Activated naive CD8-positive, alpha-beta T cell treated with anti-CD3 and anti-CD28 coated beads, Interleukin-2, amount 50 U/mL, for 24 hours (primary cell): ENCODE measurements around the gene CC2D1B.
A peak's percentile ranks its signal among the peaks of the same experiment; 100 is the strongest.
"Not testable (repeated sequence)": the region's sequence is repeated elsewhere in the genome, so short reads cannot be mapped to it uniquely, and the experiment has no call there.

Experiments used
- ATAC-seq: fragments of 150-1000 bp; cut with Tn5 transposase; one replicate; pipeline ENCODE4 v1.10.0; 2021
- DNase-seq: peaks from one replicate; pipeline ENCODE4 v3.0.0; 2021
- H3K27ac Mint-ChIP-seq: one replicate; pipeline ENCODE4 v1.8.0; 2021; ENCODE audit warnings: mild to moderate bottlenecking, mixed read lengths
- H3K27me3 Mint-ChIP-seq: one replicate; pipeline ENCODE4 v1.8.0; 2021; ENCODE audit warnings: mixed read lengths
- H3K36me3 Mint-ChIP-seq: one replicate; pipeline ENCODE4 v1.8.0; 2021; ENCODE audit warnings: low read depth, mixed read lengths
- H3K4me1 Mint-ChIP-seq: one replicate; pipeline ENCODE4 v1.8.0; 2021; ENCODE audit warnings: mixed read lengths
- H3K4me3 Mint-ChIP-seq: one replicate; pipeline ENCODE4 v1.8.0; 2021; ENCODE audit warnings: mild to moderate bottlenecking, moderate library complexity, mixed read lengths
- H3K9me3 Mint-ChIP-seq: one replicate; pipeline ENCODE4 v1.8.0; 2021; ENCODE audit warnings: mixed read lengths

The CC2D1B gene, protein sequence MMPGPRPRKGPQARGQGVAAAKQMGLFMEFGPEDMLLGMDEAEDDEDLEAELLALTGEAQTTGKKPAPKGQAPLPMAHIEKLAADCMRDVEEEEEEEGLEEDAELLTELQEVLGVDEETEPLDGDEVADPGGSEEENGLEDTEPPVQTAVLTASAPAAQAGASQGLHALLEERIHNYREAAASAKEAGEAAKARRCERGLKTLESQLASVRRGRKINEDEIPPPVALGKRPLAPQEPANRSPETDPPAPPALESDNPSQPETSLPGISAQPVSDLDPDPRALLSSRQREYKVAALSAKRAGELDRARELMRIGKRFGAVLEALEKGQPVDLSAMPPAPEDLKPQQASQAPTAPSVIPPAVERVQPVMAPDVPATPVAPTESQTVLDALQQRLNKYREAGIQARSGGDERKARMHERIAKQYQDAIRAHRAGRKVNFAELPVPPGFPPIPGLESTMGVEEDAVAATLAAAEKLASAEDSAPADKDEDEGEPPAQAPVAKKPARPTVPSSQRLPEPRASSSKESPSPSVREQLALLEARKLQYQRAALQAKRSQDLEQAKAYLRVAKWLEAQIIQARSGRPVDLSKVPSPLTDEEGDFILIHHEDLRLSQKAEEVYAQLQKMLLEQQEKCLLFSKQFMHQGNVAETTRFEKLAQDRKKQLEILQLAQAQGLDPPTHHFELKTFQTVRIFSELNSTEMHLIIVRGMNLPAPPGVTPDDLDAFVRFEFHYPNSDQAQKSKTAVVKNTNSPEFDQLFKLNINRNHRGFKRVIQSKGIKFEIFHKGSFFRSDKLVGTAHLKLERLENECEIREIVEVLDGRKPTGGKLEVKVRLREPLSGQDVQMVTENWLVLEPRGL

DNA sequence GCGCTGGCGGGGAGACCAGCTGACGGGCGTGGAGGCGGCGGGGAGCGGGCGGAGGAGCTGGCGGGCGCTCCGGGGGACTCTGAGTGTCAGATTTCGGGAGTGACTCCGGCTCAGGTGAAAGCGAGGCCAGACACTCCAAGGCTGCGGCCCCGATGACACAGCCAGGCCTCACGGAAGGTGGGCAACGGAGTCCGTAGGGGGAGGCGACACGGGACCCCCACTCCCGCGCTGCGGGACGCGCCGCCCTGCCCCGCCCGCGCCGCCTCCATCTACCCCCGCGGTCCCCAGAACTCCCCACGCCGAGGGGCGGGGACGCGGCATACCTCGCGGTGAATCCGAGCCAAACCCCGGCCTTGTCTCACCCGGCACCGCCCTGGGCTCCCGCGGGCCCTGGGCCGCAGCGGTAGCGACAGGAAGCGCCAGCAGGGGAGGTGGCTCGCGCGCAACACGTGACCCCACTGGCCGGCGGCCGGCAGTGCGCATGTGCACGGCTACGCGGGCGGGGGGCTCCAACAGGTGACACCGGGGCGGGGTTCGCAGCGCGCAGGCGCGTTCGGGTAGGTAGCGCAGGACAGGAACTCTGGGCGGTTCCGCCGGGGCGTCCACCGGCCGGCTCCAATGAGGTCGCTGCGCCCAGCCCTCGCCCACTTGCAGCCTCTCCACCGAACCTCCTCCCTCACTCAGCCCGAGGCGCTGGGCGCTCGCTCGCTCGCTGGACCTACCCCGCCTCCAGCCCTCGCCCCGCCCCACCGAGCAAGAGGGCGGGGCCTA lies at the start of gene CC2D1B:
CC2D1B (minus strand) TSS at position 460 of the 771 bp plus-strand sequence. CDS start 1,585 bp downstream, outside the sequence.
- H3K27me3 Mint-ChIP-seq: no peaks in the 10 kb centered on the region
- peak; percentile 94 for ATAC-seq
- H3K9me3 Mint-ChIP-seq: no peaks in the 10 kb centered on the region
- H3K27ac Mint-ChIP-seq: peak within 1 kb of the TSS; percentile 98
- peaks cover 41% of the 10 kb centered on the region for H3K4me1 Mint-ChIP-seq
- peak within 1 kb of the TSS; percentile 97 for H3K4me3 Mint-ChIP-seq
- peaks cover 27% of the 10 kb centered on the region for H3K36me3 Mint-ChIP-seq
- peak; percentile 100 for DNase-seq

DNA sequence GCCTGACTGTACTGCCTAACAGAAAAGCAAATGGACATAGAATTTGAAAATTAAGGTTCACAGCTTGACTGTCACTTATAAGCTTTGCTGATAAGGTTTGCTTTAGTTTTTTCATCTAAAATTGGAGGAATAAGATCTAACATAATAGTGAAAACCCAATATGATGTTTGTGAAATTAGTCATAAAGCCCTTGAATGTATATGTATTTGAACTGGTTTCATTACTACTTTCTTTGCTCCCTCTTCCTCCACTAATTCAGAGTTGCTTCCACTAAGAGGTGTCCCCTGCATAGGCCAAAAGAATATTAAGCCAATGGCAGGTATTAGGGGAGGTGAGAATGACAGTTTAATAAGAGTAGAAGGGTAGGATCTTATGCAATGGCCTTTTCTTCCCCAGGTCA lies 48.9 kb upstream of the CC2D1B start:
- H3K4me3 Mint-ChIP-seq: no peak overlapping the region
- ATAC-seq (no peak), DNase-seq (no peak)
- H3K27ac Mint-ChIP-seq: no peak overlapping the region
- H3K4me1 Mint-ChIP-seq: peaks cover 4% of the 10 kb centered on the region
- H3K27me3 Mint-ChIP-seq: no peaks in the 10 kb centered on the region
- H3K36me3 Mint-ChIP-seq: peaks cover 66% of the 10 kb centered on the region
- no peaks in the 10 kb centered on the region for H3K9me3 Mint-ChIP-seq

DNA sequence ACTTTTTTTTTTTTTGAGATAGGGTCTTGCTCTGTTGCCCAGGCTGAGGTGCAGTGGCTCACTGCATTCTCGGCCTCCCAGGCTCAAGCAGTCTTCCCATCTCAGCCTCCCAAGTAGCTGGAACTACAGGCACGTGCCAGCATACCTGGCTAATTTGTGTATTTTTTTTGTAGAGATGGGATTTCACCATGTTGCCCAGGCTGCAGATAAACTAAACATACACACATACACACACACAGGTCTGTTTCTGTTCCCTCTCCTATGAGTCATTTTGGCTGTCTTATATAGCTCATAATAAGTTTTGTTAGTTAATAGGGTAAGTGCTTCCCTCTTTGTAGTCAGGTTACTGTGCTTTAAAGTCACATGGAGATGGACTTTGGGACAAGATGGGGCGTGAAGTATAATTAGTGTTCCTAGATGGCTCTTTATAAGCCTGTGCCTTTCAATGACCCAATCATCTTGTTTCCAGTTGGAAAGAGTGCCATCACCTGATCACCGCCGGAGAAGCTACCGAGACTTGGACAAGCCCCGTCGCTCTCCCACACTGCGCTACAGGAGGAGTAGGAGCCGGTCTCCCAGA lies 47.5 kb upstream of the CC2D1B start:
- no peak overlapping the region for H3K27ac Mint-ChIP-seq

DNA sequence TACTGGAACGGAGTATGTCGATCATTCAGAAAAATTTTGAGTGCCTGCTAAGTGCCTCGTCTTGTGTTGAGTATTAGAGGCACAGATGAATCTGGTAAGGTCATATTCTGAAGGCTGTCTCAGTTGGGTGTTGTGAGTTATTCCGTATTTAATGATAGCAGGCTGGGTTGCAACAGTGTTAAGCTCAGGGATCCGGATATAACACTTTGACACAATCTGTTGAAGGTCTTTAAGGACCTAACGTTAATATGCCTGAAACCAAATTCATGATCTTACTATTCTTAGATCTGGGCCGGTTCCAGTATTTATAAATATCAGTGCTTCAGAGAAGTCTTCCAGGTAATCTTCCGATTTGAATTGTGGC lies 39.0 kb upstream of the CC2D1B start:
- Mint-ChIP-seq H3K27ac (peak overlapping the region; percentile 97), H3K27me3 (no peaks in the 10 kb centered on the region), H3K4me1 (peaks cover 45% of the 10 kb centered on the region), H3K9me3 (no peaks in the 10 kb centered on the region), H3K36me3 (peaks cover 59% of the 10 kb centered on the region), H3K4me3 (peak overlapping the region; percentile 98)
- DNase-seq (no peak), ATAC-seq (no peak)

More for the DNA sequence above, 47.5 kb upstream of the CC2D1B start:
- DNase-seq (no peak), ATAC-seq (no peak)
- peaks cover 4% of the 10 kb centered on the region for H3K4me1 Mint-ChIP-seq
- no peak overlapping the region for H3K4me3 Mint-ChIP-seq
- no peaks in the 10 kb centered on the region for H3K27me3 Mint-ChIP-seq
- peaks cover 61% of the 10 kb centered on the region for H3K36me3 Mint-ChIP-seq
- no peaks in the 10 kb centered on the region for H3K9me3 Mint-ChIP-seq

DNA sequence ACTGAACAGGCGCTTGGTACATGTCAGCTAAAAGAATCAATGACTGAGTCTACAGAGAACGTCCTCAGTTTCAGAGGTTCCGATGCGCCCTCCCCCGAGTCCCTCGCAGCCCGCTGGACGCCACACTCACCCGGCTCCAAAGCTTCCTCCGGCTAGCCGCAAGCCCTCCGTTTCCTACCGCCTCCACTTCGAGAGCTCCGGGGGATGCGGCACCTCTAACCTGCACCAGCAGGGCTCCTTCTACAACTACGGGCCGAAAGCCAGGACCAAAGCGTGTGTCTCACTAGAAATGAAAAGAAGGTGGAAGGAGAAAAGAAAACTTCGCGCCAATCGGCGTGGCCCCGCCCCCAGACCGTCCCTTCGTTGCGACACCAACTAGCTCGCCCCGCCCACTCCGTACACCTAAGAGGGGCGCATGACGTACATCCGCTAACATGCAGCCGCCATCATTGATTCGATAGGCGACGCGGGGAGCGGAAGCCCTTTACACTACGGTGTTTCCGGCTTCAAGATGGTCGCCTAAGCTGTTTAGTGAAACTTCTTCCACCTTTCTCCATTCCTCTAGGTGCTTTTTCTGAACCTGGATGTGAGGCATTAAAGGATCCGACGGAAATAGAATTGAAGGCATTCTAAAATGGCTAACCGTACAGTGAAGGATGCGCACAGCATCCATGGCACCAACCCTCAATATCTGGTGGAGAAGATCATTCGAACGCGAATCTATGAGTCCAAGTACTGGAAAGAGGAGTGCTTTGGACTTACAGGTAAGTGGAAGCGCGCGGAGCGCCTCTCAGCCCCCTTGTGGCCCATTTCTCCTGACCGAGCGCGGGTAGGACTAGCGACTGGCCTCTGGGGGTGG lies 38.3 kb upstream of the CC2D1B start, which contains the start of the genes ORC1 and PRPF38A:
ORC1 (minus strand) TSS at position 308 of the 859 bp plus-strand sequence. CDS start 2,200 bp downstream, outside the sequence.
PRPF38A (plus strand) TSS at position 487 of the 859 bp plus-strand sequence; CDS start at position 635, 148 bp downstream.
- DNase-seq (peak; percentile 99), ATAC-seq (peak; percentile 93)
- Mint-ChIP-seq H3K4me1 (peaks cover 45% of the 10 kb centered on the region), H3K36me3 (peaks cover 63% of the 10 kb centered on the region), H3K27ac (peak within 1 kb of the TSS; percentile 97), H3K9me3 (no peaks in the 10 kb centered on the region), H3K27me3 (no peaks in the 10 kb centered on the region), H3K4me3 (peak within 1 kb of the TSS; percentile 98)

DNA sequence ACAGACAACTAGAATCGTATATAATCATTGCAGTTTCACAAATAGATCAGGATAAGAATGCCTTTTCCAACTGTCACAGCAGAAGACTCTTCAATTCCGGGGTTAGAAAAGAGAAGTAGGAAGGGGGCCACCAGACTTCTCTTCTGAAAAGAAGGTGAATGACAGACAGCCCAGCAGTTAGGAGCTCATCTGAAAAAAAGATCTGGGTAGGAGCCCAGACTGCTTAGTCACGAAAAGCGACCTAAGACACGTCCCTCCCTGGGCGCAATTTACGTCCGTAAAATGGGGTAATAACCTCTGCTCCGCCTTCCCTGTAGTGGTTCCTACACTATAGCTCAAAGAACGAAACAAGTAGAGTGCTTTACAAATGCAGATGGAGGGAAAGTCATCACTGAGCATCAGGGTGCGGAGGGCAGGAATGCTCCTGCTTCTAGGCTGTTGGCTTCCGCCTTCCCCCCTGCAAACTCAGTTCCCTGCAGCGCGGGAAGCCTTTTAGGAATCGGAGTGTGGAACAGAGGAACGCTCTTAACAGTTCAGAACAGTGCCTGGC lies 37.6 kb upstream of the CC2D1B start:
- Mint-ChIP-seq H3K36me3 (peaks cover 66% of the 10 kb centered on the region), H3K4me3 (peak overlapping the region; percentile 98), H3K4me1 (peaks cover 45% of the 10 kb centered on the region), H3K27ac (peak overlapping the region; percentile 97), H3K9me3 (no peaks in the 10 kb centered on the region), H3K27me3 (no peaks in the 10 kb centered on the region)
- DNase-seq: peak; percentile 52
- ATAC-seq: peak; percentile 66

DNA sequence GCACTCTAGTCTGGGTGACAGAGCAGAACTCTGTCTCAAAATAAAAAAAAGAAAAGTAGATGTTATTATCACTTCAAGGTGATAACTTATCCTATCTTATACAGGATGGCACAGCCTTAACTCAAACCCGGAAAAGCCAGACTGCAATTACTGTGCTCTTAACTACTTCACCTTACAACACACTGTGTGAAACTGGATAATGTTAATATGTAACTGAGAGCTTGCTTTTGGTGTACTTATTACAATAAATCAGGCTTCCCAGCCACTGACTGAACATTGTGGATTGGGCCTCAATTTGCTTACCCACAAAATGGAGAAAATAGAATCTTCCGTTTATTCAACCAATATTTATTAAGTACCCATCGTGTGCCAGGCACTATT lies 36.8 kb upstream of the CC2D1B start:
- Mint-ChIP-seq H3K4me3 (peak overlapping the region; percentile 98), H3K36me3 (peaks cover 61% of the 10 kb centered on the region), H3K9me3 (no peaks in the 10 kb centered on the region), H3K4me1 (peaks cover 45% of the 10 kb centered on the region), H3K27ac (peak overlapping the region; percentile 97), H3K27me3 (no peaks in the 10 kb centered on the region)
- ATAC-seq (no peak), DNase-seq (no peak)

DNA sequence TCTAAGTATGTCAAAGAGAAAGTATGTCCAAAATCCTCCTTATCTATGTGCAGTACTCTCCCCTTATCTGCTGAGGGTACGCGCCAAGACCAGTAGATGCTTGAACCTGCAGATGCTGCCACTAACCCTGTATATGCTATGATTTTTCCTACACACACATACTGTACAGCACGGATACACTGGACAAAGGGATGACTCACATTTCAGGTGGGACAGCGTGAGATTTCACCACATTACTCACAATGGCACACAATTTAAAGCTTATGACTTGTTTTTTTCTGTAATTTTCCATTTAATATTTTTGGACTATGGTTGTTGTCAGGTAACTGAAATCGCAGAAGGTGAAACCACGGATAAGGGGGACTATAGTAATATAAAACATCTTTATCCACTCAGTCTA lies 34.1 kb upstream of the CC2D1B start:
- DNase-seq (no peak), ATAC-seq (no peak)
- no peak overlapping the region for H3K27ac Mint-ChIP-seq
- H3K36me3 Mint-ChIP-seq: peaks cover 69% of the 10 kb centered on the region
- peaks cover 31% of the 10 kb centered on the region for H3K4me1 Mint-ChIP-seq
- no peak overlapping the region for H3K4me3 Mint-ChIP-seq
- no peaks in the 10 kb centered on the region for H3K9me3 Mint-ChIP-seq
- H3K27me3 Mint-ChIP-seq: no peaks in the 10 kb centered on the region

DNA sequence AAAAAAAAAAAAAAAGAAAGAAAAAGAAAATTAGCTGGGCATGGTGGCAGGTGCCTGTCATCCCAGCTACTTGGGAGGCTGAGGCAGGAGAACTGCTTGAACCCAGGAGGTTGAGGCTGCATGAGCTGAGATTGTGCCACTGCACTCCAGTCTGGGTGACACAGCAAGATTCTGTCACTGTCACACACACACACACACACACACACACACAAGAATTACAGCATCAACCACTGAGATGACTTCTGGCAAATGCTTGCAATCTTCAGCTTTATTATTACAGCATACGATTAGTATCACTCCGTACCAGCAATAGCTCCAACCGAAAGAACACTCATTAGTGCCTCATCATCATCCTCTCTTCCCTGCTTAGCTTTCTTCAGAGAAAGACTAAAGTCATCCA lies 33.6 kb upstream of the CC2D1B start:
- Mint-ChIP-seq H3K27ac (no peak overlapping the region), H3K4me3 (no peak overlapping the region), H3K27me3 (no peaks in the 10 kb centered on the region), H3K4me1 (peaks cover 31% of the 10 kb centered on the region), H3K36me3 (peaks cover 73% of the 10 kb centered on the region), H3K9me3 (no peaks in the 10 kb centered on the region)
- DNase-seq (no peak), ATAC-seq (no peak)

DNA sequence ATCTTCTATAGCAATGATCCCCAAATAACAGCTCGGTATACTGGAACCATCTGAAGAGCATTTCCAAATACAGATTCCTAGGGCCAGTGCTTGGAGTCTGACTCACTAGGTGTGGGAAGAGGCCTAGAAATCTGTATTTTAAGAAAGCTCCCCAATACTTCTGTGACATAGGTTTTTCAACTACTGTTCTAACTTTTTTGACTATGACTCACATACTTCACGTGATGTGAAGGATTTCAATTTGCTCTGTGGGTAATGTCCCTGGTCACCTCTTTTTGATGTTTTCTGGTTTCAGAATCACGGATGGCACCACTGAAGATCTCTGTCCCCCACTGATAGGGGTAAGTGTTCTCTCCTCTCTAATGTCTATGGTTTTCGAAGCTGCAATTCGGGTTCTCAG lies 27.2 kb upstream of the CC2D1B start:
- peaks cover 78% of the 10 kb centered on the region for H3K36me3 Mint-ChIP-seq
- no peak overlapping the region for H3K27ac Mint-ChIP-seq
- ATAC-seq: no peak

DNA sequence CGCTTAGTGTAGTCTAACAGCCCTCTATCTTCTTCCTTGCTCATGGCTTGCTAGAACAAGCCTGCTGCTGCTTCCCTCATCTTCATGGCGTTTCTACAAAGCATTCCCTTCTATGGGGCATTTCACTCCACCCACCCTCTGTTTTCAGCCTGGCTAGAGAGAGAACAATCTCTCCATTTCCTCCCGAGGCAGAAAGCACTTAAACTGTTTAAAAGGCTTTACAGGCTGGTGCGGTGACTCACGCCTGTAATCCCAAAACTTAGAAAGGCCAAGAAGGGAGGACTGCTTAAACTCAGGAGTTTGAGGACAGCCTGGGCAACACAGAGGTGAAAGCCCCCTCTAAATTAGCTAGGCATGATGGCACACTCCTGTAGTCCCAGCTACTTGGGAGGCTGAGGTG lies 20.5 kb upstream of the CC2D1B start:
- ATAC-seq: no peak

More for the DNA sequence above, 27.2 kb upstream of the CC2D1B start:
- H3K27me3 Mint-ChIP-seq: no peaks in the 10 kb centered on the region
- no peaks in the 10 kb centered on the region for H3K4me1 Mint-ChIP-seq
- no peaks in the 10 kb centered on the region for H3K9me3 Mint-ChIP-seq
- H3K4me3 Mint-ChIP-seq: no peak overlapping the region
- DNase-seq: no peak

DNA sequence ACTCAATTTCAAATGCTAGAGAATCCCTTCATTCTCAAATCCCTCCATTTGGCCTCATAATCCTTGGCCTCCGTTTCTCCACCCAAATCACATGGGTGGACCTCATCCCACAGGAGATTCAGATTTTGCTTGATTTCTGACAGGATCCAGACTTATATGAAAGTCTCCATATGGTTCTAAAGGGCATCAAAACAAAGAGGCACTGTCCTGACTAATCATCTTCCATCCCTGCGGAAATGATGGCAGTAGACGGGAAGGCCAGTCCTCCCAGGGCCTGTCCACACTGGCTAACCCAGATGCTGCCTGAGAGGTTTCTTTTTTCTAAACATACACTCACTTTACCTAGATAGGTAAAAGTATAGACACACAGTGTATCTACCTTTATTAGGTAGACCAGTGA lies 19.4 kb upstream of the CC2D1B start:
- Mint-ChIP-seq H3K9me3 (no peaks in the 10 kb centered on the region), H3K4me1 (no peaks in the 10 kb centered on the region), H3K4me3 (no peak overlapping the region), H3K27me3 (no peaks in the 10 kb centered on the region), H3K27ac (no peak overlapping the region), H3K36me3 (peaks cover 67% of the 10 kb centered on the region)
- ATAC-seq (no peak), DNase-seq (no peak)

More for the DNA sequence above, 20.5 kb upstream of the CC2D1B start:
- H3K9me3 Mint-ChIP-seq: no peaks in the 10 kb centered on the region
- H3K4me1 Mint-ChIP-seq: no peaks in the 10 kb centered on the region
- H3K27me3 Mint-ChIP-seq: no peaks in the 10 kb centered on the region
- peaks cover 64% of the 10 kb centered on the region for H3K36me3 Mint-ChIP-seq
- H3K4me3 Mint-ChIP-seq: no peak overlapping the region
- no peak for DNase-seq
- H3K27ac Mint-ChIP-seq: no peak overlapping the region

DNA sequence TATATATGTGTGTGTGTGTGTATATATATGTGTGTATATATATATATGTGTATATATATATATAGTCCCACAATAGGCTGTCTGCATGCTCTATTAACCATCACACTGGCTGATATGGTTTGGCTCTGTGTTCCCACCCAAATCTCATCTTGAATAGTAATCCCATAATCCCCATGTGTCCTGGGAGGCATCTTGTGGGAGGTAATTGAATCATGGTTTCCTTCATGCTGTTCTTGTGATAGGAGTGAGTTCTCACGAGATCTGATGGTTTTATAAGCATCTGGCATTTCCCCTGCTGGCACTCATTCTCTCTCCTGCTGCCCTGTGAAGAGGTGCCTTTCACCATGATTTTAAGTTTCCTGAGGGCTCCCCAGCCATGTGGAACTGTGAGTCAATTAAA lies 3.8 kb upstream of the CC2D1B start:
- H3K4me1 Mint-ChIP-seq: peaks cover 22% of the 10 kb centered on the region
- ATAC-seq, H3K9me3 Mint-ChIP-seq, H3K27me3 Mint-ChIP-seq, H3K27ac Mint-ChIP-seq, H3K4me3 Mint-ChIP-seq, DNase-seq: not testable (repeated sequence)
- H3K36me3 Mint-ChIP-seq: peaks cover 38% of the 10 kb centered on the region
